GM15510 (cell line): ENCODE data around the gene CAPN10.

Experiments used
- POLR2A ChIP-seq: IDR thresholded peaks from 3 replicates; pipeline ENCODE4 v1.6.1; 2011; ENCODE audit warnings: borderline replicate concordance; ENCODE audit not compliant: insufficient read length; ENCODE audit errors: extremely low read depth

The CAPN10 gene

GRCh38 chr2:240577281-240578109 is 9.0 kb upstream of the CAPN10 start:
- no peak for TF ChIP-seq POLR2A

- TF ChIP-seq POLR2A = no peak
Observed at GRCh38 chr2:240578110-240578450, 8.5 kb upstream of the CAPN10 start.

- no peak for TF ChIP-seq POLR2A
Observed at GRCh38 chr2:240578488-240578887, 8.0 kb upstream of the CAPN10 start.

GRCh38 chr2:240579071-240579762 is 7.3 kb upstream of the CAPN10 start:
- TF ChIP-seq POLR2A = no peak

- no peak for TF ChIP-seq POLR2A
Observed at GRCh38 chr2:240579771-240580614, 6.5 kb upstream of the CAPN10 start.

- no peak for TF ChIP-seq POLR2A
Observed at GRCh38 chr2:240581811-240582210, 4.7 kb upstream of the CAPN10 start.

- TF ChIP-seq POLR2A = no peak
Observed at GRCh38 chr2:240582781-240583180, 3.8 kb upstream of the CAPN10 start.

GRCh38 chr2:240583774-240584173 is 2.8 kb upstream of the CAPN10 start:
- no peak for TF ChIP-seq POLR2A

- peak; percentile 81 for TF ChIP-seq POLR2A
Observed at GRCh38 chr2:240584486-240585031, 2.0 kb upstream of the CAPN10 start.

- TF ChIP-seq POLR2A = no peak
Observed at GRCh38 chr2:240585101-240585500, 1.4 kb upstream of the CAPN10 start.

GRCh38 chr2:240585681-240586197 is 795 bp upstream of the CAPN10 start:
- TF ChIP-seq POLR2A = no peak

GRCh38 chr2:240586919-240587800 is 626 bp downstream of the CAPN10 start:
- no peak for TF ChIP-seq POLR2A

- no peak for TF ChIP-seq POLR2A
Observed at GRCh38 chr2:240588006-240588655, 1.6 kb downstream of the CAPN10 start.

GRCh38 chr2:240588669-240589068 is 2.1 kb downstream of the CAPN10 start:
- TF ChIP-seq POLR2A = no peak

GRCh38 chr2:240589375-240589774 is 2.8 kb downstream of the CAPN10 start:
- TF ChIP-seq POLR2A = no peak
